Skeletal muscle cell (primary cell): ENCODE results near the gene FGFR2.

Source experiments
- DNase-seq: peaks from one replicate; pipeline ENCODE4 v3.0.0-alpha.2; 2010; ENCODE audit warnings: low read depth
- H3K4me3 ChIP-seq: 2 replicates; pipeline ENCODE4 v1.5.1; 2011; ENCODE audit warnings: low read depth, mild to moderate bottlenecking, control low read depth, low read length, moderate library complexity

The FGFR2 gene

GRCh38 chr10:121466424-121466823, 131.8 kb downstream of the FGFR2 start:
- DNase-seq = no peak
- H3K4me3 ChIP-seq = no peak overlapping the region

GRCh38 chr10:121465215-121465614, 133.0 kb downstream of the FGFR2 start:
- DNase-seq = no peak
- H3K4me3 ChIP-seq = no peak overlapping the region

DNA sequence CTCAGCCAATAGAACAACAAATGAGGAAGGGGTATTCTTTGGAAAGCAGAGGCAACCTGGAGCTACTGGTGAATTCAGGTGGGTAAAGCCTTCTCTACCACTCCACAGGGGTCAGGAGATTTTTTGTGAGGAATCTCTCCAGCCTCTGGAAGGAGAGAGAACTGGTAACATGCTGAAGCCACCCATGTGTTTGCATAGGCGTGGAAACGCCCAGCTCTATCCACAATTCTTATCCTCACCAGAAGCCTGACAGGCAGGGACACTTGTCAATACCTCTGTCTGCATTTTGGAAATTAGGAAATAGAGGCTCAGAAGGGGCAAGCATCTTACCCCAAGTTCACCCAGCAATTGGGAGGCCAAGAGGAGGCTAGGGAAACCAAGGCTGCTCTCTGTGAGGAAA, 133.7 kb downstream of the FGFR2 start:
- DNase-seq = no peak
- H3K4me3 ChIP-seq = no peak overlapping the region

DNA sequence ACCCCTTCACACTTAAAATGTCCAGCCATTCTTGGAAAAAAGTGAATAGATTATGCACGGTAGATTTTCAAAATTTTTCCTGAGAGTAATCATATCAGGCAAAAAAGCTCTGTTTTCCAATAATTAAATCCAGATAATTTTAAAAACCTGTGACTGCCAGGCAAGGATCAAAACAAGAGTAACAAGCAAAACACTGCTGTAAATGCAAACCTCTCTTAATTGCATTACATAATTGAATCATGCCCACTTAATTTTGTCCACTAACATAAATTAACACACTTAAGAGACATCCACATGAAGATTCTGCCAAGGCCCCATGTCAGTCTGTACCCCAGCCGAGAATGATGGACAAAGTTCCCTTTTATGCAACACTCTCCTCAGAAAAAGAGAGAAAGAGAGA, 135.3 kb downstream of the FGFR2 start:
- H3K4me3 ChIP-seq = no peak overlapping the region
- no peak for DNase-seq

DNA sequence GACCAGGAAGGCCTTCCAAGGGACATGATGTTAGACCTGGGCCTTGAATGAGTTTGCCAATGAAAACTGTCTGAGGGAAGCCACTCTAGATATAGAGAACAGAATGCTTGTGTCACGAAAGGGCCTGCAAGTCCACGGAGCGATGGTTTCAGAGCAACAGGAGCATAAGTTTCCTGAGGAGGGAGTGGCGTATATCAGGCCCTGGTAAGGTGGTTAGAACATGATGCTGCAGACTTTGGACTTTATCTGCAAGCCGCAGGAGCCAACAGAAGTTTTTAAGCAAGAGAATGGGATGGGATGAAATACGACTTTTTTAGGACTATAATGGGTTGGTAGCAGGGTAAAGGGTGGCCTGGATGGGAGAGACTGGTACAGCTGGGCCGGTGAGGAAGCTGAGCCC, 136.0 kb downstream of the FGFR2 start:
- DNase-seq = no peak
- no peak overlapping the region for H3K4me3 ChIP-seq

- no peak overlapping the region for H3K4me3 ChIP-seq
- DNase-seq = no peak
These were observed 136.9 kb downstream of the FGFR2 start for GRCh38 chr10:121461307-121461706.

- DNase-seq = no peak
These were observed 137.5 kb downstream of the FGFR2 start for GRCh38 chr10:121460733-121461132.

GRCh38 chr10:121459622-121460453, 138.4 kb downstream of the FGFR2 start:
- DNase-seq = no peak
- H3K4me3 ChIP-seq = no peak overlapping the region

More at GRCh38 chr10:121460733-121461132, 137.5 kb downstream of the FGFR2 start:
- no peak overlapping the region for H3K4me3 ChIP-seq

DNA sequence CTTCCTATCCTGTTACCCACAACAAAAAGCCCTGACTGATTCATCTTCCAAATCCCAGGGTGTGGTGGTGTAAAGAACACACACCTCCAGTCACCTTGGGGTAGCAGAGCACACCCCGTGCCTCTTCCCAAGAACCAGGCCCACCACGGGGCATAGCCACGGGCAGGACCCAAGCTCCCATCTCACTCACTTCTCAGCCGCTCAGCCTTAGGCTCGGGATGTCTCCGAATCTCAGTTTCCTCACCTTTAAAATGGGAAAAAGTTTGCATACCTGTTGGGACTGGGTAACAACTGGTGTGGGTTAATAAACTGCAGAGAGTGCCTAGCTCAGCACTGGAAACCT, 139.0 kb downstream of the FGFR2 start:
- no peak for DNase-seq
- no peak overlapping the region for H3K4me3 ChIP-seq

- DNase-seq = no peak
- no peak overlapping the region for H3K4me3 ChIP-seq
These were observed 140.5 kb downstream of the FGFR2 start for GRCh38 chr10:121457729-121458128.

DNA sequence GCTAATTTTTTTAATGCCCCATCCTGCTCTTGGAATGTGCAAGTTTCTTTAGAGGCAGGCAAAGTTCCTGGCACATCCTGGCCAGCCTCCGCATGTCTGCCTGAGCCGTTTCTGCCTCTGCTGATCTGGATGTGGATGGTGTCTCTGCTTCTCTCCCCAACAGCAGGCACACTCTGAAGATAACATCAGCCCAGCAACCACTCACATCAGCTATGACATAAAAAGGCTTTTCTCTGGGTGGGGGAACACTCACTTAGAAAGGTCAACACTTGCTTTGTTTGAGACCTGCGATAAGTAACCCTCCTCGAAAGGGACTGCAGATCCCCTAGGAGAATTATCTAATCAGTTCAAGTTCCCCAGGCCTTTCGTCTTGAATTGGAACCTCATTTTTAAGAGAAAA, 142.9 kb downstream of the FGFR2 start:
- no peak overlapping the region for H3K4me3 ChIP-seq
- DNase-seq = no peak

DNA sequence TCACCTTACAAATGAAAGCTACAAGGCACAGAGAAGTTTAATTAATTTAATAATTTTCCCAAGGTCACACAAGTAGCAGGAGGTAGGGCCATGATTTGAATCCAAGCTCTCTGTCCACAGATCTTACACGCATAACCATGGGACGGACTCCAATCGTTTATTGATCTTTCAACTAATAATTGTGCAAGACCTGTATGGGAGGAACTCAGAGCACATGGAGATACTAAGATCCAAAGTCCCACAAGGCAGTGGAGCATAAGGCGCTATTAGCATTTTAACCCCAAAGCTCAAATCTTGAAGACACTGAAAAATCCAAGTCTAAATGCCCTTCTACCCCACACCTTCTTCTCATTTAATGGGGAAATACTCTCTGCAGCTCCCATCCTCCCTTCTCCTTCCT, 143.5 kb downstream of the FGFR2 start:
- no peak overlapping the region for H3K4me3 ChIP-seq
- no peak for DNase-seq

DNA sequence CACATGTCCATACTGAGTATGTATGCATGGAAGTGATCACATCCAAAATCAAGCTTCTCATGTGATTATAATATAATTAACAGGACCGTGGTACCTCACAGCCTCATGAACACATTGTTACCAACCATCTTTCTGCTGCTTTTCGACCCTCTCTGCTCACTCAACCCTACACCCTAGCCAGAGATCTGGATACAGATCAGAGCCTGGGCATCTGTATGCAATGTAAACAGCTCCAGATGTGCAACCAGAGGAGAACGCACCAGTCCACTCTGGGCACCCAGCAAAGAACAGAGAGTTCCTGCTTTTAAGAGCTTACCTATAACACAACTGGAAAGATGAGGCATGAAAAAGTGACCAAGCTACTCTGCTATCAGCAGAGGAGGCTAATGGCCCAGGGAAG, 145.1 kb downstream of the FGFR2 start:
- no peak for DNase-seq
- no peak overlapping the region for H3K4me3 ChIP-seq

- no peak overlapping the region for H3K4me3 ChIP-seq
- DNase-seq = no peak
These were observed 145.7 kb downstream of the FGFR2 start for GRCh38 chr10:121452581-121452980.

DNA sequence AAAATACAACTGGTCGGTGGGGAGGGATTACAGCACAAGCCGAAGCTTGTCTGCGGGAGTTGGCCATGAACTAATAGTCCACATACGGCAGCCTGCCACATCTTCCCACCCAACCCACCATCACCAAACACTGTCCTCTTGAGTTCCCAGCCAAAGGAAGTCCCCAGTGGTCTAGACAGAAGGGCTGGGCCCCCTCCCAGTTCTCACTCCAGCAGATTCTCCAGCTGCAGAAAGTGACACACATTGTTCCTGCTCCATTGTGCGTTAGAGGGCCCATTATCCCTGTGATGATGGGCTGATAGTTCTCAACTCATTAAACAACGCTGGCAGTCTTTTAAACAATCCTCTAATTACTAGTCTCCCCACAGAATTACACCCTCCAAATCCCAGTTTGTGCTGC, 148.0 kb downstream of the FGFR2 start:
- DNase-seq = no peak
- no peak overlapping the region for H3K4me3 ChIP-seq

DNA sequence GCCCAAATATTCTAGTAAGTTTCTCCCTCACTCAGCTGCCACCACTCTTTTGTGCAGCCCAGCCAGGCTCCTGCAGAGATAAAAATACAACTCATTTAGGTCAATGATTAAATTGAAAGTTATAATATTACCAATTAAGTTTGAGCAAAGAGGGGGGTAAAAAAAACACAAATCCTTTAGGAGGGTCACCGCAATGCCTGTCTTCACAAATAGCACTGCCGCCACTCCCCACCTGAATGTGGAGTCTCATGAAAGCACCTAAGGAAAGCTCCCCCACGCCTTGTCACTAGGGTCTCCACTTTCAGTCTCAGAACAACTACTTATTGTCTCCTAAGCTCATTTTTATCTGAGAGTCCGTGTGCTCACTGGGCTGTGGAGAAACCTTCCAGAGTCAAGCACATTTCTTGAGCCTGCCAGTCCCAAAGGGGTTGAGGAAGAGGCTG, 148.7 kb downstream of the FGFR2 start:
- no peak overlapping the region for H3K4me3 ChIP-seq
- DNase-seq = no peak

- no peak for DNase-seq
- H3K4me3 ChIP-seq = no peak overlapping the region
These were observed 149.3 kb downstream of the FGFR2 start for GRCh38 chr10:121448766-121449421.

- DNase-seq = no peak
- H3K4me3 ChIP-seq = no peak overlapping the region
These were observed 153.6 kb downstream of the FGFR2 start for GRCh38 chr10:121444520-121445165.

- no peak overlapping the region for H3K4me3 ChIP-seq
- DNase-seq = no peak
These were observed 155.9 kb downstream of the FGFR2 start for GRCh38 chr10:121442086-121442935.

DNA sequence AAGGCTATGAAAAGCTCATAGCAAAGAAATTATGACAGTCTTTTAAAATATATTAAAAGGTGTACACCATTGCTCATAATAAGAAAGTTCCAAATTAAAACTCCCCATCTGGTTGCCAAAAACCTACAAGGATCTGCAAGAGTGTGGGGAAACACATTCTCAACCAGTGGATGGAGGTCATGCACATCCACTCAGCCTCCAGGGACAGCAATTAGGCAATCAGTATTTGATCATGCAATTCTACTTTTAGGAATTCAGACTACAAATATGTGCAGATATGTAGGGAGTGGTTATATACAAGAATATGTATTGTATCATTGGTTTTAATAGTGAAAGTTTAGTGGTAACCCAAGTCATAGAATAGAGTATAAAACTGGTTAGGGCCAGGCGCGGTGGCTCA, 157.8 kb downstream of the FGFR2 start:
- H3K4me3 ChIP-seq = no peak overlapping the region

More for the DNA sequence above, 157.8 kb downstream of the FGFR2 start:
- DNase-seq = no peak
